ENCODE measurements around the gene ASTL. TPM values are rescaled to one million over a fixed set of nuclear protein-coding genes. Genes with fewer than 3 reads are reported as not detected.

Gene ASTL
- total RNA-seq, 1 donor from 2014 or later = not detected

DNA sequence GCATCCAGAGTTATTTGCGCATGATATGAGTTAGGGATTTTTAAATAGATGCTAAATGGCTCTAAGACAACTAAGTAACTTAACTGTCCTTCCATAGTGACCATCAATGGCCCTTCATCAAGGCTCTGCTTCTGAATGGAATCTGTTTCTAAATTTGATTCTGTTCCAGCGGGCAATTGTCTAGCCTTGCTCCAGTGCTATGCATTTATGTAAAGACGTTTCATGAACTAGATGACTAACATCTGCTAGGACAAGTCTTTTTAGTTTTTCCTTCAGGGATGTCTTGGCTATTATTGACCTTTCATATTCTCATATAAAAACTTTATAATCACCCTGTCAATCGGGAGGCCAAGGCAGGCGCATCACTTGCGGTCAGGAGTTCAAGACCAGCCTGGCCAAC, 9.8 kb downstream of the ASTL start:
- peaks cover 5% of the 10 kb centered on the region for H3K36me3 Mint-ChIP-seq (ENCODE audit: unreplicated experiment)
- H3K4me3 Mint-ChIP-seq (ENCODE audit: unreplicated experiment) = no peak overlapping the region
- H3K9me3 Mint-ChIP-seq (ENCODE audit: unreplicated experiment) = peaks cover 3% of the 10 kb centered on the region
- DNase-seq = no peak
- peaks cover 5% of the 10 kb centered on the region for H3K27me3 Mint-ChIP-seq (ENCODE audit: unreplicated experiment)
- no peak overlapping the region for H3K27ac Mint-ChIP-seq (ENCODE audit: unreplicated experiment)
- TF ChIP-seq, protein P1, sequence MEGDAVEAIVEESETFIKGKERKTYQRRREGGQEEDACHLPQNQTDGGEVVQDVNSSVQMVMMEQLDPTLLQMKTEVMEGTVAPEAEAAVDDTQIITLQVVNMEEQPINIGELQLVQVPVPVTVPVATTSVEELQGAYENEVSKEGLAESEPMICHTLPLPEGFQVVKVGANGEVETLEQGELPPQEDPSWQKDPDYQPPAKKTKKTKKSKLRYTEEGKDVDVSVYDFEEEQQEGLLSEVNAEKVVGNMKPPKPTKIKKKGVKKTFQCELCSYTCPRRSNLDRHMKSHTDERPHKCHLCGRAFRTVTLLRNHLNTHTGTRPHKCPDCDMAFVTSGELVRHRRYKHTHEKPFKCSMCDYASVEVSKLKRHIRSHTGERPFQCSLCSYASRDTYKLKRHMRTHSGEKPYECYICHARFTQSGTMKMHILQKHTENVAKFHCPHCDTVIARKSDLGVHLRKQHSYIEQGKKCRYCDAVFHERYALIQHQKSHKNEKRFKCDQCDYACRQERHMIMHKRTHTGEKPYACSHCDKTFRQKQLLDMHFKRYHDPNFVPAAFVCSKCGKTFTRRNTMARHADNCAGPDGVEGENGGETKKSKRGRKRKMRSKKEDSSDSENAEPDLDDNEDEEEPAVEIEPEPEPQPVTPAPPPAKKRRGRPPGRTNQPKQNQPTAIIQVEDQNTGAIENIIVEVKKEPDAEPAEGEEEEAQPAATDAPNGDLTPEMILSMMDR (IDR thresholded peaks at IDR 0.05; ENCODE audit: partially characterized antibody, unreplicated experiment) = no peak
- no peaks in the 10 kb centered on the region for H3K4me1 Mint-ChIP-seq (ENCODE audit: low read depth, unreplicated experiment)

DNA sequence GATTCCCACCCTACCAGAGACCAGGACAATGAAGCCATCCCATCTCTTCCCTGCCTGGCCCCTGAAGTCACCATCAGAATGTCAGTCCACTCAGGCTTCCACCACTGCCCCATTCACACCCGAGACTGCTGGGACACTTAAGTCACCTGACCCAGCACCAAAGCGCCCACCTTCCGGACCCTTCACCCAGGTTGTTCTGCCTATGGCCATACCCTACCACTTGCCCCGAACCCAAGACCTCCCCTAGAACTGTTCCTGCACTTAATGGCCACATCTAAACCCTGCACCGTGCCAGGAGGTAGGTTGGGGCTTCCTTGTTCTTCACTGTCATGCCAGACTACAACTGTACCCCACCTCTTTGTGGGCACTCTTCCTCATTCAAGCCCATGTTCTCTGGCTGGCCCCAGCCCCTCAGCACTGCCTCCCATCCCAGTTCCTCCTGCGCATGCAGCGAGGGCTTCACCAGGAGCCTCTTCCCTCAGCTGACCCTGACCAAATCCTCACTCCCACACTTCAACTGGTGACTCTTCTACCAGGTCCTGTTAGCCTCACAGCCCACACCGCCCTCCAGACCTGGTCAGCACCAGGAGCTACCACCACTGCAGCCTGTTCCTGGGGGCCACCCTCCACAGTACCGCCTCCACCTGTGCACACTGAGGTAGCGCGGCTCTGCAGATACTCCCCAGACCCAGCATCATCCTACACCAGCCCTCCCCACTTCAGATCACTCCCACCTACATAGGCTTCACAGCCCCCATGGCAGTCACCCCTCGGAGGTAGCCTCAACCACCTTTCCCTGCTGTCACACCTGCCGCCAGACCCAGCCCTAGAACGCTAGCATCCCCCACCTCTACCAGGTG, 13.7 kb downstream of the ASTL start:
- H3K9me3 Mint-ChIP-seq (ENCODE audit: unreplicated experiment) = peaks cover 1% of the 10 kb centered on the region
- H3K27ac Mint-ChIP-seq (ENCODE audit: unreplicated experiment) = no peak overlapping the region
- DNase-seq = no peak
- peaks cover 11% of the 10 kb centered on the region for H3K27me3 Mint-ChIP-seq (ENCODE audit: unreplicated experiment)
- H3K4me1 Mint-ChIP-seq (ENCODE audit: low read depth, unreplicated experiment) = no peaks in the 10 kb centered on the region
- peaks cover 5% of the 10 kb centered on the region for H3K36me3 Mint-ChIP-seq (ENCODE audit: unreplicated experiment)
- H3K4me3 Mint-ChIP-seq (ENCODE audit: unreplicated experiment) = no peak overlapping the region
- TF ChIP-seq, protein P1 (IDR thresholded peaks at IDR 0.05; ENCODE audit: partially characterized antibody, unreplicated experiment) = no peak

DNA sequence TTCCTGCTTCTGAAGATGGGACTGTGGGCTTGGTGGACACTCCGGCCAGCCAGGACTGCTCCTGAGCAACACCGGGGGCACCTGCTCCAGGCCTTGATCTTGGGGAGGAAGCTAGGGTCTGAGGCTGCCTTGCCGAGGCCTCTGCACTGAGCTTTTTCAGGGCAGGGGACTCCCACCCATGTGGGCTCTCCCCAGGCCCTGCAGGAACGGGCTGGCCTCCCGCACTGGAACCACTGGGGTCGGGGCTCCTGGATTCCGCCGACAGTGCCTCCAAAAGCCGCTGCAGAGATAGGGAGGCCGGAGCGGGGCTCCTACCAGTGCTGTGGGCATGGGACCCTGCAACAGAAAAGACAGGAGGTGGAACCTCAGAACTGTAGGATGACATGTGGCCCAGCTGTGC, 14.4 kb downstream of the ASTL start:
- DNase-seq = no peak
- TF ChIP-seq, protein P1 (IDR thresholded peaks at IDR 0.05; ENCODE audit: partially characterized antibody, unreplicated experiment) = no peak
- peaks cover 12% of the 10 kb centered on the region for H3K27me3 Mint-ChIP-seq (ENCODE audit: unreplicated experiment)
- peaks cover 3% of the 10 kb centered on the region for H3K9me3 Mint-ChIP-seq (ENCODE audit: unreplicated experiment)
- H3K4me1 Mint-ChIP-seq (ENCODE audit: low read depth, unreplicated experiment) = no peaks in the 10 kb centered on the region
- peaks cover 7% of the 10 kb centered on the region for H3K36me3 Mint-ChIP-seq (ENCODE audit: unreplicated experiment)
- no peak overlapping the region for H3K4me3 Mint-ChIP-seq (ENCODE audit: unreplicated experiment)
- H3K27ac Mint-ChIP-seq (ENCODE audit: unreplicated experiment) = no peak overlapping the region

GRCh38 chr2:96123290-96123689, 15.0 kb downstream of the ASTL start:
- no peak overlapping the region for H3K4me3 Mint-ChIP-seq (ENCODE audit: unreplicated experiment)
- peaks cover 10% of the 10 kb centered on the region for H3K36me3 Mint-ChIP-seq (ENCODE audit: unreplicated experiment)
- no peaks in the 10 kb centered on the region for H3K4me1 Mint-ChIP-seq (ENCODE audit: low read depth, unreplicated experiment)
- H3K27me3 Mint-ChIP-seq (ENCODE audit: unreplicated experiment) = peaks cover 14% of the 10 kb centered on the region
- no peak for DNase-seq
- peaks cover 3% of the 10 kb centered on the region for H3K9me3 Mint-ChIP-seq (ENCODE audit: unreplicated experiment)
- no peak overlapping the region for H3K27ac Mint-ChIP-seq (ENCODE audit: unreplicated experiment)
- TF ChIP-seq, protein P1 (IDR thresholded peaks at IDR 0.05; ENCODE audit: partially characterized antibody, unreplicated experiment) = no peak

- TF ChIP-seq, protein P1 (IDR thresholded peaks at IDR 0.05; ENCODE audit: partially characterized antibody, unreplicated experiment) = no peak
- H3K27ac Mint-ChIP-seq (ENCODE audit: unreplicated experiment) = no peak overlapping the region
- H3K36me3 Mint-ChIP-seq (ENCODE audit: unreplicated experiment) = peaks cover 10% of the 10 kb centered on the region
- DNase-seq = no peak
- H3K9me3 Mint-ChIP-seq (ENCODE audit: unreplicated experiment) = peaks cover 3% of the 10 kb centered on the region
- H3K4me1 Mint-ChIP-seq (ENCODE audit: low read depth, unreplicated experiment) = peaks cover 2% of the 10 kb centered on the region
- H3K4me3 Mint-ChIP-seq (ENCODE audit: unreplicated experiment) = no peak overlapping the region
- peaks cover 14% of the 10 kb centered on the region for H3K27me3 Mint-ChIP-seq (ENCODE audit: unreplicated experiment)
These were observed 15.9 kb downstream of the ASTL start for GRCh38 chr2:96122391-96122790.
